ENCODE measurements around the gene PPP2R3A. TPM values are rescaled to one million over a fixed set of nuclear protein-coding genes. Genes with fewer than 3 reads are reported as not detected.

PPP2R3A gene
- total and polyA plus RNA-seq, 9 of the 15 experiments (the other 6 are each of a cell fraction or from before 2014, with no cell fraction given), result 0.10 to 0.50 (median 0.24) TPM

DNA sequence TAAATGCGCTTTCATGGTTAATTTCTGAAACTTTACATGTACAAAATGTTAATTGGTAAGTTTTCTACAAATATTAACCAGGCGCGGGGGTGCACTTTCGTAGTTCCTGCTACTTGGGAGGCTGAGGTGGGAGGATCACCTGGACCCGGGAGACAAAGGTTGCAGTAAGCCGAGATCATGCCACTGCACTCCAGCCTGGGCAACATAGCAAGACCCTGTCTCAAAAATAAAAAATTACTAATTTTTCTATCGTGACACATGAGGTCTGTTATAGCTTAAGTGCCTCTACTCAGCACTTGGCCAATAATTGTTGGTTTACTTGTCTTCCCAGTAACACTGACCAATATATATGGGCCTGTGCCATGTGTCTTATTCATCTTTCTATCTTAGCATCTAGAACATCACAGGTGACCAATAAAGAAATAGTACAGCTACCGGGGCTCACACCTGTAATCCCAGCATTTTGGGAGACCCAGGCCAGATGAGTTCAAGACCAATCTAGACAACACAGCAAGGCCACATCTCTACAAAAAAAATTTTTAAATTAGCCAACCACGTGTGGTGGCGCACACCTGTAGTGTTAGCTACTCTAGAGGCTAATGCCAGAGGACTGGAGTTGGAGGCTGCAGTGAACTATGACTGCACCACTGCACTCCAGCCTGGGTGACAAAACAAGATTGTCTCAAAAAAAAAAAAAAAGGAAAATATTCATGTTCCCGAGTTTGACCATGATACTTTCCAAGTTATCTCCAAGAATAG is 224.5 kb downstream of the PPP2R3A start:
- CTCF ChIA-PET (ENCODE audit: low intra/inter-chr PET ratio), result no interaction called here
- Histone ChIP-seq H3K27me3 (ENCODE audit: control insufficient read depth in 2 of 2, insufficient read depth in 2 of 2, low read length in 2 of 2) (no peaks in the 10 kb centered on the region), H3K36me3 (ENCODE audit: control insufficient read depth, insufficient read depth, low read length) (peaks cover 13% of the 10 kb centered on the region; the same call in 2 of the 3 replicates), H3K4me1 (replicated peaks in 1 of 2; ENCODE audit: control insufficient read depth in 2 of 2, insufficient read depth in 2 of 2, low read length in 2 of 2) (peaks cover 7 to 11% of the 10 kb centered on the region in 2 experiments; a peak in 4 of 5 replicates), H3K4me3 (no peak overlapping the region), H3K27ac (ENCODE audit: extremely low read depth, low read depth, low read length) (no peak overlapping the region), H3K9me3 (replicated peaks; ENCODE audit: control insufficient read depth, insufficient read depth, low read depth, low read length) (no peaks in the 10 kb centered on the region), H3K79me2 (ENCODE audit: control insufficient read depth, insufficient read depth, low read length) (peaks cover 100% of the 10 kb centered on the region), H3K9ac (ENCODE audit: insufficient read depth in 1 of 2, low read depth in 2 of 2, low read length in 2 of 2) (no peak overlapping the region), H3K9me1 (ENCODE audit: control insufficient read depth, insufficient read depth, low read length) (peaks cover 3% of the 10 kb centered on the region), H3K4me2 (ENCODE audit: insufficient read depth, low read length) (no peak overlapping the region), H2AFZ (ENCODE audit: low read depth, low read length) (no peak overlapping the region), H4K20me1 (replicated peaks; ENCODE audit: control insufficient read depth, insufficient read depth, low read length) (peaks cover 64% of the 10 kb centered on the region)
- in situ Hi-C loops (cut with MboI) (no loop called here), intact Hi-C loops (cut with micrococcal nuclease) (no loop called here)
- WGBS (ENCODE audit: insufficient coverage, low coverage, missing lambda C conversion rate), result 86% methylated on average over 9 of the region's 11 CpGs
- POLR2A ChIA-PET, result no interaction called here
- DNase-seq (ENCODE audit: extremely low read depth in 1 of 4, low spot score in 3 of 4) (no peak), FAIRE-seq (no peak), ATAC-seq (no peak)
- TF ChIP-seq TARDBP (IDR thresholded peaks at IDR 0.05) (no peak), BCOR (IDR thresholded peaks at IDR 0.05) (0 out of 2 replicates have a peak, but pooled peaks have one; percentile 15), RBM25 (IDR thresholded peaks at IDR 0.05; ENCODE audit: low read depth, low read length, severe bottlenecking) (peak; percentile 10), ZNF121 (CRISPR knock-in tag; conservative IDR thresholded peaks at IDR 0.05) (peak; percentile 74), NCOR1 (IDR thresholded peaks at IDR 0.05) (no peak), MEIS2 (IDR thresholded peaks at IDR 0.05; ENCODE audit: partially characterized antibody) (no peak)
- TF ChIP-seq, protein P1, sequence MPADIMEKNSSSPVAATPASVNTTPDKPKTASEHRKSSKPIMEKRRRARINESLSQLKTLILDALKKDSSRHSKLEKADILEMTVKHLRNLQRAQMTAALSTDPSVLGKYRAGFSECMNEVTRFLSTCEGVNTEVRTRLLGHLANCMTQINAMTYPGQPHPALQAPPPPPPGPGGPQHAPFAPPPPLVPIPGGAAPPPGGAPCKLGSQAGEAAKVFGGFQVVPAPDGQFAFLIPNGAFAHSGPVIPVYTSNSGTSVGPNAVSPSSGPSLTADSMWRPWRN (IDR thresholded peaks at IDR 0.05; ENCODE audit: low read depth), result no peak
- no TSS peak for BruUV-seq (replicated peaks)

Data from K562 (cell line).